Stimulated activated CD4-positive, alpha-beta T cell treated with anti-CD3 and anti-CD28 coated beads, Interleukin-12 subunit alpha, Interleukin-12 subunit beta, amount 100 ng/mL, for 4 hours (primary cell): ENCODE measurements around the gene TGFBR2.

Experiments
- DNase-seq: peaks from one replicate; pipeline ENCODE4 v3.0.0-alpha.2; 2020

TGFBR2 gene

GRCh38 chr3:30695302-30696061 lies 89.1 kb downstream of the TGFBR2 start:
- DNase-seq, result no peak

- DNase-seq, result no peak
Measured at GRCh38 chr3:30696403-30696819, 90.0 kb downstream of the TGFBR2 start.

- DNase-seq, result no peak
Measured at GRCh38 chr3:30696896-30697295, 90.5 kb downstream of the TGFBR2 start.

- no peak for DNase-seq
Measured at GRCh38 chr3:30698549-30698948, 92.1 kb downstream of the TGFBR2 start.

- DNase-seq, result no peak
Measured at GRCh38 chr3:30699927-30700326, 93.5 kb downstream of the TGFBR2 start.

GRCh38 chr3:30700702-30701321 lies 94.4 kb downstream of the TGFBR2 start:
- no peak for DNase-seq

- no peak for DNase-seq
Measured at GRCh38 chr3:30702038-30702827, 95.8 kb downstream of the TGFBR2 start.

- no peak for DNase-seq
Measured at GRCh38 chr3:30702828-30703397, 96.5 kb downstream of the TGFBR2 start.

GRCh38 chr3:30704931-30705890 lies 98.8 kb downstream of the TGFBR2 start:
- DNase-seq, result no peak

GRCh38 chr3:30707825-30708224 lies 101.4 kb downstream of the TGFBR2 start:
- no peak for DNase-seq

GRCh38 chr3:30708472-30708871 lies 102.1 kb downstream of the TGFBR2 start:
- DNase-seq, result no peak

- no peak for DNase-seq
Measured at GRCh38 chr3:30710017-30710416, 103.6 kb downstream of the TGFBR2 start.

- no peak for DNase-seq
Measured at GRCh38 chr3:30711151-30711550, 104.8 kb downstream of the TGFBR2 start.

- no peak for DNase-seq
Measured at GRCh38 chr3:30711867-30712266, 105.5 kb downstream of the TGFBR2 start.

GRCh38 chr3:30712991-30713390 lies 106.6 kb downstream of the TGFBR2 start:
- DNase-seq, result no peak

GRCh38 chr3:30713885-30714503 lies 107.6 kb downstream of the TGFBR2 start:
- DNase-seq, result no peak

- DNase-seq, result no peak
Measured at GRCh38 chr3:30719536-30719935, 113.1 kb downstream of the TGFBR2 start.

- no peak for DNase-seq
Measured at GRCh38 chr3:30720586-30721313, 114.3 kb downstream of the TGFBR2 start.

GRCh38 chr3:30721314-30721634 lies 114.9 kb downstream of the TGFBR2 start:
- DNase-seq, result no peak

GRCh38 chr3:30723211-30723610 lies 116.8 kb downstream of the TGFBR2 start:
- no peak for DNase-seq

- no peak for DNase-seq
Measured at GRCh38 chr3:30724863-30725262, 118.5 kb downstream of the TGFBR2 start.
